ENCODE measurements around the gene TGFBR2.

Gene TGFBR2

GRCh38 chr3:30581067-30581585, 25.3 kb upstream of the TGFBR2 start (continued):
- TF ChIP-seq ZBTB11 (tag by site-specific recombination; conservative IDR thresholded peaks at IDR 0.05; ENCODE audit: low read depth) (no peak), ZNF394 (tag by site-specific recombination; IDR thresholded peaks at IDR 0.05; ENCODE audit: borderline replicate concordance) (no peak)

GRCh38 chr3:30581982-30582381, 24.4 kb upstream of the TGFBR2 start:
- CTCF ChIA-PET, result interaction anchor here (0.6 kb wide), 1 partner anchor 51 kb away, joined by 3 read pairs; no protein-coding TSS in a partner anchor
- no peak overlapping the region for H3K27ac ChIP-seq (ENCODE audit: extremely low read depth, low read depth, low read length)
- TF ChIP-seq ZNF266 (tag by site-specific recombination; IDR thresholded peaks at IDR 0.05; ENCODE audit: low read depth) (no peak), TRIM28 (IDR thresholded peaks at IDR 0.05; ENCODE audit: borderline replicate concordance, low read length) (no peak), ZBTB48 (tag by site-specific recombination; IDR thresholded peaks at IDR 0.05) (no peak), ZSCAN4 (tag by site-specific recombination; IDR thresholded peaks at IDR 0.05) (no peak), ZNF692 (tag by site-specific recombination; IDR thresholded peaks at IDR 0.05) (no peak), ZBTB8A (tag by site-specific recombination; IDR thresholded peaks at IDR 0.05) (no peak), ATF2 (tag by site-specific recombination; IDR thresholded peaks at IDR 0.05; ENCODE audit: low read depth) (no peak)

GRCh38 chr3:30583973-30584372, 22.4 kb upstream of the TGFBR2 start:
- H3K4me3 ChIP-seq (ENCODE audit: low read depth, low read length), result no peak overlapping the region
- no peaks in the 10 kb centered on the region for H3K36me3 ChIP-seq (ENCODE audit: control insufficient read depth in 2 of 2, insufficient read depth in 1 of 2, low read length in 2 of 2)
- no peaks in the 10 kb centered on the region for H3K9me3 ChIP-seq (ENCODE audit: control insufficient read depth, insufficient read depth, low read depth, low read length)
- POLR2A ChIA-PET, result no interaction called here
- no peak overlapping the region for H3K27ac ChIP-seq (ENCODE audit: extremely low read depth, low read depth, low read length)
- H3K4me1 ChIP-seq (ENCODE audit: control insufficient read depth, insufficient read depth, low read length), result no peaks in the 10 kb centered on the region
- CTCF ChIA-PET, result no interaction called here
- no peak for TF ChIP-seq OVOL3 (tag by site-specific recombination; IDR thresholded peaks at IDR 0.05)
- TF ChIP-seq HOXA7 (CRISPR knock-in tag; IDR thresholded peaks at IDR 0.05; ENCODE audit: borderline replicate concordance), result no peak
- no peak for TF ChIP-seq ZNF449 (tag by site-specific recombination; IDR thresholded peaks at IDR 0.05)
- TF ChIP-seq INSM2 (tag by site-specific recombination; IDR thresholded peaks at IDR 0.05), result no peak
- TF ChIP-seq ZNF664 (tag by site-specific recombination; IDR thresholded peaks at IDR 0.05), result no peak
- no peak for TF ChIP-seq ZNF26 (tag by site-specific recombination; IDR thresholded peaks at IDR 0.05)
- TF ChIP-seq ZSCAN30 (tag by site-specific recombination; IDR thresholded peaks at IDR 0.05), result no peak
- no peak for TF ChIP-seq ZNF701 (tag by site-specific recombination; IDR thresholded peaks at IDR 0.05)
- TF ChIP-seq MYNN (tag by site-specific recombination; IDR thresholded peaks at IDR 0.05; ENCODE audit: borderline replicate concordance), result no peak
- no peak for TF ChIP-seq PRDM1 (tag by site-specific recombination; IDR thresholded peaks at IDR 0.05)

More at GRCh38 chr3:30581982-30582381, 24.4 kb upstream of the TGFBR2 start:
- POLR2A ChIA-PET, result no interaction called here
- H3K4me3 ChIP-seq (ENCODE audit: low read depth, low read length), result no peak overlapping the region
- H3K4me1 ChIP-seq (ENCODE audit: control insufficient read depth, insufficient read depth, low read length), result no peaks in the 10 kb centered on the region
- no peaks in the 10 kb centered on the region for H3K9me3 ChIP-seq (ENCODE audit: control insufficient read depth, insufficient read depth, low read depth, low read length)
- H3K36me3 ChIP-seq (ENCODE audit: control insufficient read depth in 2 of 2, insufficient read depth in 1 of 2, low read length in 2 of 2), result no peaks in the 10 kb centered on the region

Measured in HEK293 (cell line).